Measurements from ENCODE around the gene CTNNAL1. TPM values are rescaled to one million over a fixed set of nuclear protein-coding genes. Genes with fewer than 3 reads are reported as not detected.
"Not testable (repeated sequence)": the region's sequence is repeated elsewhere in the genome, so short reads cannot be mapped to it uniquely, and the experiment has no call there.

The CTNNAL1 gene
- total and polyA plus RNA-seq, 2 donors (not counting 3 experiments of a cell fraction or from before 2014, with no cell fraction given): 29.5 to 76.2 TPM

DNA sequence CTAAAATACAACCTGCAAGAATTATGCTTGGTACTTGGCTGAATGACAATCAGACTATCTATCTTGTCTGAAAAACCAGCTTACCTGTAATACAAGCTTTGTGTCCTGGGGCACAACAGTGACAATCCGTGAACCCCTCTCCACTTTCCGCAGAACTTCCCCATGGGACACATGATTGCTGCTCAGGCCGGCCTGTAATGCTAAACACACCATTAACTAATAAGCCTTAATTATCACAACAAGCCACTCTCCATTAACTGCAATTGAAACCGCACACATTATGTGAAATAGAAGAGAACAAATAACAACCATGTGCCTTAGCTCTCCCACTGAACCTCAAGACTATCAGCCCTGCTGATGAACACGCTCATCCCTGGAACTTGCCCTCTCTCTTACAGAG is 113.1 kb downstream of the CTNNAL1 start:
- intact Hi-C loops (cut with micrococcal nuclease): no loop called here
- ChIA-PET POLR2A (interaction anchor here (0.7 kb wide), 1 partner anchor 27 kb away, joined by 4 read pairs; no protein-coding TSS in a partner anchor), CTCF (interaction anchor here (1.5 to 2.2 kb wide), 2 partner anchors 10 to 54 kb away, joined by 7 to 11 read pairs; no protein-coding TSS in a partner anchor)
- Histone ChIP-seq H2AFZ (ENCODE audit: low read depth, low read length) (no peak overlapping the region), H3K4me2 (ENCODE audit: insufficient read depth, low read length) (no peak overlapping the region), H3K79me2 (ENCODE audit: control insufficient read depth, insufficient read depth, low read length) (no peaks in the 10 kb centered on the region), H3K9ac (replicated peaks; ENCODE audit: extremely low read depth, insufficient read depth, low read length) (no peak overlapping the region), H3K36me3 (ENCODE audit: control insufficient read depth in 2 of 2, extremely low read depth in 1 of 2, insufficient read depth in 2 of 2, low read length in 2 of 2) (peaks cover 10 to 22% of the 10 kb centered on the region in 2 experiments), H3K9me3 (replicated peaks; ENCODE audit: control insufficient read depth, insufficient read depth, low read length) (no peaks in the 10 kb centered on the region), H3K4me3 (replicated peaks in 1 of 3; ENCODE audit: insufficient read depth in 1 of 3, low read depth in 1 of 3, low read length in 3 of 3) (no peak overlapping the region), H3K4me1 (ENCODE audit: control insufficient read depth, extremely low read depth, insufficient read depth, low read length) (no peaks in the 10 kb centered on the region), H4K20me1 (replicated peaks; ENCODE audit: control insufficient read depth, extremely low read depth, insufficient read depth, low read length) (no peaks in the 10 kb centered on the region), H3K27me3 (ENCODE audit: control insufficient read depth in 2 of 2, insufficient read depth in 2 of 2, low read length in 2 of 2) (no peaks in the 10 kb centered on the region), H3K27ac (ENCODE audit: insufficient read depth, low read depth, low read length) (no peak overlapping the region), H3K9me1 (replicated peaks; ENCODE audit: control insufficient read depth, extremely low read depth, insufficient read depth, low read length) (no peaks in the 10 kb centered on the region)
- TF ChIP-seq, protein P1, sequence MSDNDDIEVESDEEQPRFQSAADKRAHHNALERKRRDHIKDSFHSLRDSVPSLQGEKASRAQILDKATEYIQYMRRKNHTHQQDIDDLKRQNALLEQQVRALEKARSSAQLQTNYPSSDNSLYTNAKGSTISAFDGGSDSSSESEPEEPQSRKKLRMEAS (IDR thresholded peaks at IDR 0.05; ENCODE audit: insufficient read depth, insufficient read length): no peak
- no peak for TF ChIP-seq JUN (IDR thresholded peaks at IDR 0.05; ENCODE audit: borderline replicate concordance, insufficient read depth, insufficient read length, low read depth)
- TF ChIP-seq GATA2 (IDR thresholded peaks at IDR 0.05; ENCODE audit: insufficient read depth, insufficient read length, low read depth, low read length): no peak
- TF ChIP-seq EZH2 (IDR thresholded peaks at IDR 0.05; ENCODE audit: borderline replicate concordance, low read depth, low read length, severe bottlenecking): no peak
- TF ChIP-seq, protein P2, sequence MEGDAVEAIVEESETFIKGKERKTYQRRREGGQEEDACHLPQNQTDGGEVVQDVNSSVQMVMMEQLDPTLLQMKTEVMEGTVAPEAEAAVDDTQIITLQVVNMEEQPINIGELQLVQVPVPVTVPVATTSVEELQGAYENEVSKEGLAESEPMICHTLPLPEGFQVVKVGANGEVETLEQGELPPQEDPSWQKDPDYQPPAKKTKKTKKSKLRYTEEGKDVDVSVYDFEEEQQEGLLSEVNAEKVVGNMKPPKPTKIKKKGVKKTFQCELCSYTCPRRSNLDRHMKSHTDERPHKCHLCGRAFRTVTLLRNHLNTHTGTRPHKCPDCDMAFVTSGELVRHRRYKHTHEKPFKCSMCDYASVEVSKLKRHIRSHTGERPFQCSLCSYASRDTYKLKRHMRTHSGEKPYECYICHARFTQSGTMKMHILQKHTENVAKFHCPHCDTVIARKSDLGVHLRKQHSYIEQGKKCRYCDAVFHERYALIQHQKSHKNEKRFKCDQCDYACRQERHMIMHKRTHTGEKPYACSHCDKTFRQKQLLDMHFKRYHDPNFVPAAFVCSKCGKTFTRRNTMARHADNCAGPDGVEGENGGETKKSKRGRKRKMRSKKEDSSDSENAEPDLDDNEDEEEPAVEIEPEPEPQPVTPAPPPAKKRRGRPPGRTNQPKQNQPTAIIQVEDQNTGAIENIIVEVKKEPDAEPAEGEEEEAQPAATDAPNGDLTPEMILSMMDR (IDR thresholded peaks at IDR 0.05; ENCODE audit: extremely low read depth in 1 of 2, insufficient read depth in 1 of 2, low read depth in 1 of 2, low read length in 2 of 2): no peak
- no peak for TF ChIP-seq POLR2A (IDR thresholded peaks at IDR 0.05; ENCODE audit: low read depth, low read length)
- TF ChIP-seq MYC (IDR thresholded peaks at IDR 0.05; ENCODE audit: low read depth, low read length): no peak
- TF ChIP-seq FOS (IDR thresholded peaks at IDR 0.05; ENCODE audit: borderline replicate concordance, insufficient read depth, low read length): no peak
- TF ChIP-seq POLR2AphosphoS5 (IDR thresholded peaks at IDR 0.05; ENCODE audit: insufficient read depth, low read depth, low read length): no peak
- BruUV-seq (replicated peaks): no TSS peak
- FAIRE-seq (no peak), DNase-seq (ENCODE audit: low read depth, low spot score) (no peak)
- dilution Hi-C loops (cut with MboI; ENCODE audit: extremely low pct_ligation_motif_present, low sequenced_read_pairs): no loop called here

DNA sequence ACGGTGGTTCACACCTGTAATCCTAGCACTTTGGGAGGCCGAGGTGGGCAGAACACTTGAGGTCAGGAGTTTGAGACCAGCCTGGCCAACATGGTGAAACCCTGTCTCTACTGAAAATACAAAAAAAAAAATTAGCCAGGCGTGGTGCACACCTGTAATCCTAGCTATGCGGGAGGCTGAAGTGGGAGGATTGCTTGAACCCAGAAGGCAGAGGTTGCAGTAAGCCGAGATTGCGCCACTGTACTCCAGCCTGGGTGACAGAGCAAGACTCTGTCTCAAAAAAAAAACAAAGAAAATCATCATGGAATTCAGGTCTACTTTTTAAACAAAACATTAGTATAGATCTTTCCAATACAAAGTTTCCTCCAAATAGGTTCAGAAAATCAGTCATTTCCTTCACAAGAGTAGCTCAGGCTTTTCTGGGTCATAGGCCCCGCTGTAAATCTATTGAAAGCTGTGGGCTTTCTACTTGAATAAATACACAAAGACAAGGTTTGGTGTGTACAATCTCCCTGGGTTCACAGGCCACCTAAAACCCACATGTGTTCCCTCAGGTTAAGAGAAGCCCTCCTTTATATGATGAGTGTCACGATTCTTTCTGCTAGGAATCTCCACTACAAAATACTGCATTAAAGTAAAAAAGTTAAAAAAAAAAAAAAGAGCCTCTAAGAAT is 114.1 kb downstream of the CTNNAL1 start:
- H3K4me1 ChIP-seq (ENCODE audit: control insufficient read depth, extremely low read depth, insufficient read depth, low read length); DNase-seq (ENCODE audit: low read depth, low spot score); H3K79me2 ChIP-seq (ENCODE audit: control insufficient read depth, insufficient read depth, low read length); H3K4me2 ChIP-seq (ENCODE audit: insufficient read depth, low read length); H3K4me3 ChIP-seq (replicated peaks in 1 of 3; ENCODE audit: insufficient read depth in 1 of 3, low read depth in 1 of 3, low read length in 3 of 3); H2AFZ ChIP-seq (ENCODE audit: low read depth, low read length); dilution Hi-C loops (cut with MboI; ENCODE audit: extremely low pct_ligation_motif_present, low sequenced_read_pairs); H3K9me3 ChIP-seq (replicated peaks; ENCODE audit: control insufficient read depth, insufficient read depth, low read length); FAIRE-seq; H3K27me3 ChIP-seq (ENCODE audit: control insufficient read depth in 2 of 2, insufficient read depth in 2 of 2, low read length in 2 of 2); H3K9me1 ChIP-seq (replicated peaks; ENCODE audit: control insufficient read depth, extremely low read depth, insufficient read depth, low read length); intact Hi-C loops (cut with micrococcal nuclease); BruUV-seq (replicated peaks); H4K20me1 ChIP-seq (replicated peaks; ENCODE audit: control insufficient read depth, extremely low read depth, insufficient read depth, low read length); H3K9ac ChIP-seq (replicated peaks; ENCODE audit: extremely low read depth, insufficient read depth, low read length); H3K27ac ChIP-seq (ENCODE audit: insufficient read depth, low read depth, low read length): not testable (repeated sequence)
- peaks cover 11 to 22% of the 10 kb centered on the region in 2 experiments for H3K36me3 ChIP-seq (ENCODE audit: control insufficient read depth in 2 of 2, extremely low read depth in 1 of 2, insufficient read depth in 2 of 2, low read length in 2 of 2)
- ChIA-PET CTCF (interaction anchor here (0.5 to 2.2 kb wide), 7 partner anchors 9 to 408 kb away, joined by 3 to 11 read pairs (median 4); no protein-coding TSS in a partner anchor), POLR2A (interaction anchor here (0.7 kb wide), 1 partner anchor 26 kb away, joined by 4 read pairs; no protein-coding TSS in a partner anchor)
